ENCODE results near the gene MOB2.

DNA sequence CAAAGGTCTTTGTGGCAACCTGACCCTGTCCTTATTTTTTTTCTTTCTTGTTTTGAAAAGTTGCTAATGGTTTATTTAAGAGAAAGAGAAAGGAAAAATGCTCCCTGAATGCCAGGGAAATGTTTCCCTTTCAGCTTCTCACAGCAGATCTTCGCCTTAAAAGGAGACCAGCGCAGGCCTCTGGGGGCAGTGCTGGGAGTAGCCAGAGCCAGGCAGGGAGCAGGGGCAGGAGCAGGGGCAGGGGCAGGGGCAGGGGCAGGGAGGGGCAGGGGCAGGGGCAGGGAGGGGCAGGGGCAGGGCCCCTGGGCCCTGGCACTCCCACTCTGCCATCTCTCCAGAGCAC, 5.1 kb downstream of the MOB2 start:
- TF ChIP-seq SMC3 (IDR thresholded peaks at IDR 0.05; ENCODE audit: low read length) (no peak), CREM (IDR thresholded peaks at IDR 0.05) (no peak), CREM (CRISPR knock-in tag; IDR thresholded peaks at IDR 0.05) (no peak), SP4 (CRISPR knock-in tag; IDR thresholded peaks at IDR 0.05) (no peak)
